Activated CD4-positive, alpha-beta T cell treated with anti-CD3 and anti-CD28 coated beads, Interleukin-2, amount 10 ng/mL, durations not matched to agents 24 days and 14 days (primary cell): Measurements from ENCODE around the gene CBLN4. TPM values are rescaled to one million over a fixed set of nuclear protein-coding genes. Genes with fewer than 3 reads are reported as not detected.

ENCODE experiments used
- DNase-seq: peaks from one replicate; pipeline ENCODE4 v3.0.0; 2022
- H3K27ac Mint-ChIP-seq: one replicate; pipeline ENCODE4 v1.8.0; 2022; ENCODE audit warnings: mild to moderate bottlenecking, mixed read lengths
- H3K27me3 Mint-ChIP-seq: one replicate; pipeline ENCODE4 v1.8.0; 2022; ENCODE audit warnings: mixed read lengths
- H3K36me3 Mint-ChIP-seq: one replicate; pipeline ENCODE4 v1.8.0; 2022; ENCODE audit warnings: low read depth, mild to moderate bottlenecking, mixed read lengths
- H3K4me1 Mint-ChIP-seq: one replicate; pipeline ENCODE4 v1.8.0; 2021; ENCODE audit warnings: mixed read lengths
- H3K4me3 Mint-ChIP-seq: one replicate; pipeline ENCODE4 v1.8.0; 2022; ENCODE audit warnings: mild to moderate bottlenecking, moderate library complexity, mixed read lengths
- H3K9me3 Mint-ChIP-seq: one replicate; pipeline ENCODE4 v1.8.0; 2021; ENCODE audit warnings: mixed read lengths
- intact Hi-C: fragments of 100-400 bp; cut with micrococcal nuclease; formaldehyde crosslinking; loops from one replicate; pipeline ENCODE4 v1.15.1; 2023
- total RNA-seq: library from RNA; stranded (reverse); gene quantifications from 2 replicates; pipeline ENCODE4 v1.2.3, GENCODE V29; 2022

Gene CBLN4
- not detected in 2 replicates for total RNA-seq

- Mint-ChIP-seq H3K9me3 (peaks cover 15% of the 10 kb centered on the region), H3K36me3 (no peaks in the 10 kb centered on the region), H3K27me3 (peaks cover 10% of the 10 kb centered on the region), H3K4me1 (no peaks in the 10 kb centered on the region), H3K4me3 (no peak within 1 kb of the TSS), H3K27ac (no peak within 1 kb of the TSS)
- DNase-seq = no peak
- intact Hi-C loops = no loop called here
Measured at GRCh38 chr20:56005389-56005715, at the start of gene CBLN4. CBLN4 (minus strand) TSS chr20:56005519; CDS start chr20:56004171, 1,348 bp downstream.

- Mint-ChIP-seq H3K4me1 (no peaks in the 10 kb centered on the region), H3K27ac (no peak overlapping the region), H3K36me3 (no peaks in the 10 kb centered on the region), H3K27me3 (no peaks in the 10 kb centered on the region), H3K4me3 (no peak overlapping the region), H3K9me3 (peaks cover 9% of the 10 kb centered on the region)
- DNase-seq = no peak
- intact Hi-C loops = no loop called here
Measured at GRCh38 chr20:56043227-56043626, 37.9 kb upstream of the CBLN4 start.

DNA sequence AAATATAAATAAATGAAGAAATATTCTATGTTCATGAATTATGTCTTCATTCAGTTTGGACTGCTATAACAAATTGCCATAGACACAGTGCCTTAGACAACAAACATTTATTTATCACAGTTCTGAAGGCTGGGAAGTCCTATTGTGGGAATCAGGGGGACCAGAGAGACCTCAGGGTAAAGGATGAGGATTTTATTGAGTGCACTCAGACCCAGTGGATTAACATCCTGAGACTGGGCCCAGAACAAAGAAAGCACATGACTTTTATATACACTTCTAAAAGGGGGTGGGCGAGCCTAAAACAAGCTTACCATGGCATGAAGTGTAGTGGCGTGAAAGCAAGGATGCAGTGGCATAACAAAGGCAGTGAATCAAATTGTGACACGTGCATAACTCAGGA is 26.9 kb upstream of the CBLN4 start:
- H3K27me3 Mint-ChIP-seq = no peaks in the 10 kb centered on the region
- H3K27ac Mint-ChIP-seq = no peak overlapping the region
- H3K4me1 Mint-ChIP-seq = no peaks in the 10 kb centered on the region
- H3K9me3 Mint-ChIP-seq = peaks cover 19% of the 10 kb centered on the region
- DNase-seq = no peak
- H3K4me3 Mint-ChIP-seq = no peak overlapping the region
- intact Hi-C loops = no loop called here
- H3K36me3 Mint-ChIP-seq = no peaks in the 10 kb centered on the region

DNA sequence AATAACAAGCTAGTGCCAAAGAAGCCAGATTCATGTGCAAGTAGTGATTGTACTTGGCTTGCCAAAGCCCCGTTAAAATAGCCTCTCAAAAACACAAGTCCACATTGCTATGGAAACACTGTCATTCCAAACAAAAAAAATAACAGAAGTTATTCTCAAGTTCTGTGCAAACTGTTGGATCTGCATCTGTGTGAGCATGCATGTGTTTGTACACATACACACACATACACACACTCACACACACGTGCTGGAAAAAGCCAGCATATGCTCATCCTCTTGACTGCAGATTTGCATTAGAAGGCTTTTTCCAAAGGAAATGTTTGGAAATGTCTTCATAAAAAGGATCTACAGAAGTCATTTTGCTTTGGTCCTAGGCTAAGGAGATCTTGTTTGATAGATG is 13.4 kb upstream of the CBLN4 start:
- Mint-ChIP-seq H3K36me3 (no peaks in the 10 kb centered on the region), H3K27ac (no peak overlapping the region), H3K4me1 (no peaks in the 10 kb centered on the region), H3K9me3 (peaks cover 12% of the 10 kb centered on the region), H3K27me3 (no peaks in the 10 kb centered on the region), H3K4me3 (no peak overlapping the region)
- intact Hi-C loops = no loop called here
- DNase-seq = no peak

GRCh38 chr20:56018194-56018593 is 12.9 kb upstream of the CBLN4 start:
- H3K27ac Mint-ChIP-seq = no peak overlapping the region

DNA sequence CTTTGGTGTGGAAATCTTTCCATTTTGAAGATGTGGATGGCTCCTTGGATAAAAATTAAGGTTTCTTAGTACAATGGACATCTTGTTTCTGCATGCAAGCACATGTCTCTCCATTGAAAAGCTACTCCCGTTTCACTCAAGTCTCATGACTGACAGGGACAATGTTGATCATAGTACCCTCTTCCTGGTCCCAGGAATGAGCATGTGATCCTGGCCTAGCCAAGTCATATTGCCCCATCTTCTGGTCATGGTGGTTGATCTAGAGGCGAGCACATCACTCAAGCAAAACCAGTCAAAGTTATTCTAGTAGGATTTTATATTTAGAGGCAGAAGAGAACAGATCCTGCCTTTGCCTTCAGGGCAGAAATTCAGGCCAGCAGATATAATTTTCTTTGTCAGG is 12.2 kb upstream of the CBLN4 start:
- no peak for DNase-seq
- Mint-ChIP-seq H3K27ac (no peak overlapping the region), H3K36me3 (no peaks in the 10 kb centered on the region), H3K27me3 (no peaks in the 10 kb centered on the region), H3K4me1 (no peaks in the 10 kb centered on the region), H3K4me3 (no peak overlapping the region), H3K9me3 (peaks cover 12% of the 10 kb centered on the region)
- intact Hi-C loops = no loop called here

More at GRCh38 chr20:56018194-56018593, 12.9 kb upstream of the CBLN4 start:
- intact Hi-C loops = no loop called here
- no peak for DNase-seq
- H3K4me3 Mint-ChIP-seq = no peak overlapping the region
- H3K27me3 Mint-ChIP-seq = no peaks in the 10 kb centered on the region
- H3K36me3 Mint-ChIP-seq = no peaks in the 10 kb centered on the region
- H3K4me1 Mint-ChIP-seq = no peaks in the 10 kb centered on the region
- H3K9me3 Mint-ChIP-seq = peaks cover 12% of the 10 kb centered on the region

- H3K36me3 Mint-ChIP-seq = no peaks in the 10 kb centered on the region
- intact Hi-C loops = no loop called here
- no peak for DNase-seq
- no peaks in the 10 kb centered on the region for H3K4me1 Mint-ChIP-seq
- H3K27ac Mint-ChIP-seq = no peak overlapping the region
- peaks cover 9% of the 10 kb centered on the region for H3K9me3 Mint-ChIP-seq
- no peak overlapping the region for H3K4me3 Mint-ChIP-seq
- no peaks in the 10 kb centered on the region for H3K27me3 Mint-ChIP-seq
Measured at GRCh38 chr20:56014998-56015397, 9.7 kb upstream of the CBLN4 start.

GRCh38 chr20:56014151-56014550 is 8.8 kb upstream of the CBLN4 start:
- no peak for DNase-seq
- no peaks in the 10 kb centered on the region for H3K27me3 Mint-ChIP-seq

DNA sequence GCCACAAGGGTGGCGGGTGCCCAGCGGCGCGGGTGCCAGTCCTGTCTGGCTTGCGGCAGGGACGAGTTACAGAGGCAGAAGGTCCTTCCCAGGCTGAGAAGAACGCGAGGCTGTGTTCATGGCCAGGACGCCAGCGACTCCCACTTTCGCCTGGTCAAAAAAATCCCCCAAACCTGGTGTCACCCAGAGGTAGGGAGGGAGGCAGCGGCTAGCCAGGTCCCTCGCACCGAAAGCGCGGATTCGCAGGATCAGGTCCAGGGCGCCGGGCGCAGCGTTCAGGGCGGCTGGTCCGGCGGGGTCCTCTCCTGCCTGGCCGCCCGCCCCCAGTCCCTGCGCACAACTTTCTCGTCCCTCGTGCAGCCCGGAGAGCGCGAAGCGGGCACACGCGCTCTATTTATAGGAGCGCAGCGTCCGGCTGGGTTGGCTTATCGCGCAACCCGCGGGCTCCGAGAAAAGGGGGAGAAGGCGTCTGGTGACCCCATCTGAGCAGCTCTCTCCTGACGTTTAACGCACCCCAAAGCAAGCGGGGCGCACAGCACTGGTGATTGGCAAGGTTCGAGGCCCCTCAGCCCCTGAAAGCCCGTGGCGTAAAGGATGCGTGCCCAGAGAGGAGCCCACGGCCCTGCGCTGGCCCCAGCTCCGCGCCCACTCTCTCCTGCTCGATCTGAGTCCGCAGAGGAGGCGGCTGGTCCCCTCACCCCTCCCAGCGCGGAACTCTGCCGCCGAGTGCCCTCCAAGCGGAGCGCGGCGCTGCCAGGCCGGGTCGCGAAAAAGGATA is 519 bp downstream of the CBLN4 start:
- peaks cover 10% of the 10 kb centered on the region for H3K27me3 Mint-ChIP-seq

More at GRCh38 chr20:56014151-56014550, 8.8 kb upstream of the CBLN4 start:
- no peaks in the 10 kb centered on the region for H3K4me1 Mint-ChIP-seq
- intact Hi-C loops = no loop called here
- no peak overlapping the region for H3K27ac Mint-ChIP-seq
- peaks cover 6% of the 10 kb centered on the region for H3K9me3 Mint-ChIP-seq
- H3K4me3 Mint-ChIP-seq = no peak overlapping the region
- H3K36me3 Mint-ChIP-seq = no peaks in the 10 kb centered on the region

DNA sequence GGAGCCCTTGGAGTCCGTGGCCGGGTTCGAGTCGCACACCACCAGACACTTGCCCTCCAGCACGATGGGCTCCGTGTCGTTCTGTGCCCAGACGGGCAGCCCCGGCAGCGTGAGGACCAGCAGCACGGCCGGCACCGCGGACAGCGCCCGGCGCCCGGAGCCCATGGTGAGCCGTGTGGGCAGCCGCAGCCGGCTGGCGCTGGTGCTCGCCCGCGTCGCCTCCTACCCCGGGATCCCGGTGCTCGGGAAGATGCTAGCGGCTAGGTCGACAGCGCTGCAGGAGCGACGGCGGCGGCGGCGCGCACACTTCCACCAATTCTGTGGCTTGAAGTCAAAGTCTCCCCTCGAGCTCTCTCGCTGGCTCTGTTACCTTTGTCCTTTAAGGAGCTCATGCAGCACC is 1.3 kb downstream of the CBLN4 start:
- Mint-ChIP-seq H3K4me3 (no peak overlapping the region), H3K4me1 (no peaks in the 10 kb centered on the region), H3K9me3 (peaks cover 12% of the 10 kb centered on the region), H3K36me3 (no peaks in the 10 kb centered on the region), H3K27ac (no peak overlapping the region), H3K27me3 (peaks cover 10% of the 10 kb centered on the region)
- intact Hi-C loops = no loop called here
- no peak for DNase-seq

More for the DNA sequence above, 519 bp downstream of the CBLN4 start:
- H3K9me3 Mint-ChIP-seq = peaks cover 15% of the 10 kb centered on the region
- H3K4me3 Mint-ChIP-seq = no peak overlapping the region
- no peaks in the 10 kb centered on the region for H3K36me3 Mint-ChIP-seq
- no peak for DNase-seq
- no peak overlapping the region for H3K27ac Mint-ChIP-seq
- H3K4me1 Mint-ChIP-seq = no peaks in the 10 kb centered on the region
- intact Hi-C loops = no loop called here

DNA sequence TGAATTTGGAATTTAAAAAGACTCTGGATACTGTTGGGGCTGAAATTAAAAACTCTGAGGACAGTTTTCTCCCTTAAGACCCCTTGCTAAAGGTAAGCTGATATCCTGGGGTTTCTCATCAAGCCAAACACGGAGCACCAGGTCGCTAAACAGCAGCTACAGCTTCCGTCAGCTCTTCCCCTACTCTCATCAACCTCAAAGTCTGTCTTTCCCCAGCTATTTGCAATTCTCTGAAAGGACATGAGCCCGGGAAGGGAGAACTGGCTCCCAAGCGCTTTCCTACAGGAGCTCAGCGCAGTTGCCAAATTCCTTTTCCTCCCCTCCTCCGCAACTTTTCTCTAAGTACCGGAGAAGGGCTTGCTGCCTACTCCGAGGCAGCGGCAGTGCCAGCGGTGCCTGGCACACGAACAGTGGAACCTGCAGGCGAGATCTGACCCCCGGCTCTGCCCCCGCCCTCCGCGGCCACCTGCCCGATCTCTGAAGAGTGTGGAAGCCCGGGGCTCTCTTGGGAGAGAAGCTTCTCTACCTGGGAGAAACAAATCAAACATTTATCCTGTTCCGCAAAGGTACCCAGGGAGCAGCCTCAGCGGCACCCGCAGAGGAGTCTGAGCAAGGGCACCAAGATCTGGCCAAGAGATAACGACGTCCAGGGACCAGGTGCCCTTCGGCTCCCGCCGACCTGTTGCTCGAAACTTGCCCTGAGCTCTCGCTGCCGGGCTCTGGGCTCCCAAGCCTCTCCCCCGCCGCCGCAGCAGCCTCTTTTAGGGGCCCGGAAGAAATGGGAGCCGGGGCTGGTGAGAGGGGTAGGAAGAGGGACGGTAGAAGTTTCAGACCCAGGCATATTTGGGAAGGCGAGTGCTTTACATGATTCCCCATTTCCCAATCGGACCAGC is 2.2 kb downstream of the CBLN4 start:
- no peak for DNase-seq
- Mint-ChIP-seq H3K4me3 (no peak overlapping the region), H3K27me3 (peaks cover 10% of the 10 kb centered on the region), H3K27ac (no peak overlapping the region), H3K4me1 (no peaks in the 10 kb centered on the region), H3K9me3 (peaks cover 12% of the 10 kb centered on the region), H3K36me3 (no peaks in the 10 kb centered on the region)
- intact Hi-C loops = no loop called here

DNA sequence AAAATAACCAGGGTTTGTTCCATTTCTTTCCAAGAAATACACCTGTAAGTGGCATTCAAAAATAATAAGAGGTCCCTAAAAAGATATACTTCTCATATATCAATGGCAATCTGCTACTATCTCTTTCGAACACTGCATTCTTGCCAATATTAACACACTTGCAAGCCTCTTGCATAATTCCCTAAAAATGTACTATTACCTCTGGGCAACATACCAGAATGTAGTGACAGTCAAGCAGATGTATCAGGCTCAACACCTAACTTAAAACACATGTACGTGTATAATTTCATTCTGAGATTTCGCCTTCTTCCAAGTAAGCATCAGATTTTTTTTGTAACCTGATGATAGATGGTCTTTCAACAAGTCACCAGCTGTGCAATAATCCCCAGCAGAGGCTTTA is 3.4 kb downstream of the CBLN4 start:
- no peak for DNase-seq
- H3K9me3 Mint-ChIP-seq = peaks cover 6% of the 10 kb centered on the region
- H3K27ac Mint-ChIP-seq = no peak overlapping the region
- H3K4me1 Mint-ChIP-seq = no peaks in the 10 kb centered on the region
- H3K36me3 Mint-ChIP-seq = no peaks in the 10 kb centered on the region
- intact Hi-C loops = no loop called here
- no peak overlapping the region for H3K4me3 Mint-ChIP-seq
- peaks cover 10% of the 10 kb centered on the region for H3K27me3 Mint-ChIP-seq

GRCh38 chr20:56001106-56001785 is 4.1 kb downstream of the CBLN4 start:
- H3K27ac Mint-ChIP-seq = no peak overlapping the region
- DNase-seq = no peak
- H3K4me1 Mint-ChIP-seq = no peaks in the 10 kb centered on the region
- H3K36me3 Mint-ChIP-seq = no peaks in the 10 kb centered on the region
- intact Hi-C loops = no loop called here
- no peak overlapping the region for H3K4me3 Mint-ChIP-seq
- peaks cover 10% of the 10 kb centered on the region for H3K27me3 Mint-ChIP-seq
- H3K9me3 Mint-ChIP-seq = peaks cover 5% of the 10 kb centered on the region

DNA sequence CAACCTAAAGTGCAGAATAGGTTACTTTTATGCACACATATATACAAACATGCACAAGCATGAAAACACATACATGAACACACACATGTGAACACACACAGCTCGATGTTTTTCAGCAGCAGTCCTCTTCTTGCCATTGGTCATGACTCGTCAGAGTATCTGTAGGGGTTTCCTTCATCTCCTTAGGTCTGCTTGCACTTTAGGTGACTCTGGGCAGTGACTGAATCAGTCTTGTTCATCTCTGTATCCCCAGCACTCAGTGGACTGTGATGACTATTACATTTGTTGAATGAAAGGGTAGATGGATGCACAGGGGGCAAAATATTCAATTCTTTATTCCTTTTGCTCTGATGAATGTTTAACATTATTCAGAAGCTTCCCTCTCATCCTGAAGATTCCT is 26.8 kb downstream of the CBLN4 start:
- intact Hi-C loops = no loop called here
- Mint-ChIP-seq H3K4me3 (no peak overlapping the region), H3K4me1 (no peaks in the 10 kb centered on the region), H3K27me3 (no peaks in the 10 kb centered on the region), H3K27ac (no peak overlapping the region), H3K9me3 (peaks cover 6% of the 10 kb centered on the region), H3K36me3 (no peaks in the 10 kb centered on the region)
- no peak for DNase-seq
